NCI-H2107 (cell line): ENCODE results near the gene BAZ1A.
"Not testable (repeated sequence)": the region's sequence is repeated elsewhere in the genome, so short reads cannot be mapped to it uniquely, and the experiment has no call there.

ENCODE experiments used
- DNase-seq: peaks from one replicate; lab custom pipeline; 2025; lab: John Stamatoyannopoulos, UW

The BAZ1A gene

DNA sequence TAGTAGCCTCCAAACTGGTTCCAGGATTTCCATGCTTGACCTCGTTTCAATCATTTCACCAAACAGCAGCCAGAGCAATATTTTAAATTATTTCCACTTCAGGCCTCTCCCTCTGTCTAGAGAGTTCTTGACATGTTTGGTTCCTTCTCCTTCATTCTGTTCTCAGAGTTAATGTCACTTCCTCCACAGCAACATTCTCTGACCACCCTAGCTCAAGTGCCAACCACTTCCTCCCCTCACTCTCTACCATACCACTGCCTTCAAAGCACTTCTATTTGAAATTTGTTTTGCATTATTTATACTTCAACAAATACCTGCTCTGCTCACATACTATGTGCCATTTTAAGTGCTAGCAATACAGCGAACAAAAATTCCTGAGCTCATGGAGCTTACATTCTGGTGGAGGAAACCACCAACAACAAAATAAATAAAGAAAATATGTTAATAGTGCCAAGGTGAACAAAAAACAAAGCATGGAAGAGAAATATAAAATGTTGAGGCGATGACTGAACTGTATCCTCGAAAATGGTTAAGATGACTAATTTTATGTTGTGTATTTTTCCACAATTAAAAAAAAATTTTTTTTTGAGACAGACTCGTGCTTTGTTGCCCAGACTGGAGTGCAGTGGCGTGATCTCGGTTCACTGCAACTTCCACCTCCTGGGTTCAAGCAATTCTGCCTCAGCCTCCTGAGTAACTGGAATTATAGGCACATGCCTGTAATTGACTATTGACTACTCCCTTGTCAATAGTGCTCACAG, 17.3 kb downstream of the BAZ1A start:
- DNase-seq = no peak

DNA sequence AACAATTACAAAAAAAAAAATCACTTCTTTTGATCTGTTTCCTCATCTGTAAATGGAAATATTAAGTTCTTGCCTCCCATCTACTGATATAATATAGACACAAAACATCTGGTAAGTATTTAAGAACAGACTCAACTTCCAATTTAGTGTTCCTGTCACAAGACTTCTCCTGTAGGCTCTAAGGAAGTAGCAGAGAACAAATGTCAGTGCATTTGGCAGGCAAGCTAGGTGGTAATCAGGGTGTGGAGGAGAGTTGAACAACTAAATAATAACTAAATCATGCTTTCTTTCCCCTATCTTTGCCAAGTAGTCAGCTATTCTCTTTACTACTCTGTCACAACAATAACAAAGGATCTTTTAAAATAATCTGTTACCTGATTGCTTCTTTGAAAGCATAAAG, 22.1 kb downstream of the BAZ1A start:
- no peak for DNase-seq

DNA sequence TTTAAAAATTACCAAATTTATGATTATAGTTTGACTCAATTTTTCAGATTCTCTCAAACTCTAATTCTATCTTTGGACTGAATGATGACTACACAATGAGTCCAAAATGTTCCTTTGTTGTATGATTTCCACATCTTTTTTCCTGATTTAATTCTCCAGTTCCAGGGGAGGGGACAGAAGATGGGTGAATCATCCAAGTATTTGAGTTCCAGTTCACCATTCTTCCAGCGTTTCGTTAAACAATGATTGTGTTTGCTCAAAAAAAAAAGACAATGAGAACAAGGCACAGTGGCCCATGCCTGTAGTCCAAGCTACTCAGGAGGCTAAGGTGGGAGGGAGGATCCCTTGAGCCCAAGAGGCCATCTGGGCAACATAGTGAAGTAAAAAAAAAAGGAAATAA, 23.8 kb downstream of the BAZ1A start:
- no peak for DNase-seq

DNA sequence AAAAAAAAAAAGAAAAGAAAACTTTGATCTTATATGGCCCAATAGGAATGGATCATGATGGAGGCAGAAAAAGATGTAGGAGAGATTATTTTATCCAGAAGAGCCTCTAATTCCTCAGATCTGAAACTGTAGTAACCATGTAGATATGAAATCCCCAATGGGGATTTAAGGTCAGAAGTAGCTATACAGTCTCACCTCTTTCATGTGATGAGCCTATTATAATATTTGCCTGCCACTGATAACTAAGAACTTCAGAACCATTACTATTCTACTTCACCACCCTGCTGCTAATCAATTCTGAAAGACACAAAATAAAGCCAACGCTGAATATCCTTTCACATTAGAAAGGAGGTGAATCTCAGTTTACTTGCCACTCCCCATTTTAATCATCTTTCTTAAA, 29.3 kb downstream of the BAZ1A start:
- DNase-seq = no peak

DNA sequence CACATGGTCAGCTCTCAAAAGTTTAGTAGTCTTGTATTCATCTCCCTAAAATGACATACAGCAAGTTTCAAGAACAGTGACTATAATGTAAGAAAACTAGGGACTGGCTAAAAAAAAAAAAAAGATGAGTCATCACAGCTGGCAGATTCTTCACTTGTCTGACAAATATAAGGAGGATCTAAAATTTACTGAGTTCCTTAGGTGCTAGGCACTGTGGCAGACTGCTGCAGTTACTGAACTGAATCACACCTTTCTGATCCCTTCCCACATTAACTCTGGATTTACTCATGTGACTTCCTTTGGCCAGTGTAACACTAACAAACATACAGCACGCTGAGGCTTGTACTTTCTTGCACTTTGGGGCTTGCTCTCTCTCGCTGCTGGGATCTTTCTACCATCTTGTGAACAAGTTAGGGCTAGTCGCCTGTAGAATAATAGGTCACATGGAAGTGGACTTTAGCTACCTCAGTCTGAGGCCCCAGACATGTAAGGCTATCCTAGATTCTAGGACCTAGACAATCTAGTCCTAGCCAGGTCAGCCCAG, 32.1 kb downstream of the BAZ1A start:
- no peak for DNase-seq

DNA sequence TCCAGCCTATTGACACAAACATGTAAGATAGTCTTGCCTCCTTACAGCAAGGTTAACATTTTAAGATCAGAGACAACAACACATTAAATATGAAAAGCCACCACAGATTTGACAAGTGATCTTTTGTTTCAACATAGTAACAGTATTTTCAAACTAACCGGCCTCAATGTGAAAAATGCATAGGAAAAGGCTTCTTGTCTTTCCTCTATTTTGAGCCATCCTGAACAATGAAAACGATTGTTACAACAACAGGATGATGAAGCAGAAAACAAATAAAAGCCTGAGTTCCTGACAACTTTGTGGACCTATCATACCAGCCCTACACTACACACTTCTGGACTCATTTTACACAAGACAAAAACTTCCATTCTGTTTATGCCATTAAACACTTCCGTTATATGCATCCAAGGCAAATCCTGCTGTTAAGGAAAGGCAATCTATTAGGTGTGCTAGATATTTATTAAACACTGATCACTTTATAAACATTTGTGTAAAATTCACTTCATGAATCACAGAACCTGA, 37.3 kb downstream of the BAZ1A start:
- DNase-seq = no peak

DNA sequence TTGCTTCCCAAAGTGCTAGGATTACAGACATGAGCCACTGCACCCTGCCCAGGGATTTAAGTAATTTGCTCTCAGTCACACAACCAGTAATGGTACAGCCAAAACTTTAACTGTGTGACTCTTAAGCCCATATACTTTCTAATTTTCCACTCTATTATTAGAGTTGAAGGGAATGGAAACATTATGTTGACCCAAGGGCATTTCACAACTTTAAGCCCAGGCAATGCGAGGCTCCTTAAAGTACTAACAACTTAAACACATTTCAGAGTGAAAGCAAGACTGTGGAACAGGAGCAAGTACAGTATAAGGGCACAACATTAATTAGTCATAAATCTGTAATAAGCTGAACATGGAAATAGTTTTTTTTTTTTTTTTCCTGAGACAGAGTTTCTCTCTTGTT, 39.8 kb downstream of the BAZ1A start:
- no peak for DNase-seq

DNA sequence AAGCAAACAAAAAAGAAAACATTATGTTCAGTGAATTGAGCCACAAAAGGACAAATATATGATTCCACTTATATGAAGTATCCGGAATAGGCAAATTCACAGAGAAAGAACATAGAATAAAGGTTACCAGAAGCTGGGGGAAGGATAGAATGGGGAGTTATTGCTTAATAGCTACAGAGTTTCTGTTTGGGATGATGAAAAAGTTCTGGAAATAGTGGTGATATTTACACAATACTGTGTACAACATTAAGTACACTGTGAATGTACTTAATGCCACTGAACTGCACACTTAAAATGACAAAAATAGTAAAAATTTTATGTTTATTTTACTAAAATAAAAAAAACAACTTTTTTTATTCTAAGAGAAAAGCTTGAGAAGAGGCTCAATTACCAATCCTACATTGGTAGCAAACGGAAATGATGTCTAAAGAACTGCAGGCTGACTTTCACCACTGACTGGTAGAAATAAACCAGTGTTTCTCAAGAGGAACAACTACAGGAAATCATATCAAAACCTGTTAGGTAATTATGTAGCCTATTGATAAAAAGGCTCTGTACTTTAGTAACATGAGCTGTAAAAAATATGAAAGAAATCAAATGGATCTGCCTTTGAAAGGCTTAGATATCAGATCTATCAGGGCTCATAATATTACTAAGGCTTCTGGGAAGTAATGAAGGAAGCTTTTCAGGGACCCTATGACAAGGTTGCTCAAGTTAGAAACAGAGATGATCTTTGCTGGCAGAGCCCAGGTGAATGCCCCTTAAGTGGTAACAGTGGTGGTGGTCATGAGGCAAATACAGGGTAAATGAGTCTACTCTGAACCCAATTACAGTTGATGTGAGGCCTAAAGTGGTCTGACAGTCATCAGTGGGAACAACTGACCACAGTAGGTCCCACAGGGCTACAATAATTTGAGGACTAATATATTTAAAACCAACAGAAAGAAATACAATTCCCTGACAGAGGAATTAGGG, 41.3 kb downstream of the BAZ1A start:
- DNase-seq = no peak

DNA sequence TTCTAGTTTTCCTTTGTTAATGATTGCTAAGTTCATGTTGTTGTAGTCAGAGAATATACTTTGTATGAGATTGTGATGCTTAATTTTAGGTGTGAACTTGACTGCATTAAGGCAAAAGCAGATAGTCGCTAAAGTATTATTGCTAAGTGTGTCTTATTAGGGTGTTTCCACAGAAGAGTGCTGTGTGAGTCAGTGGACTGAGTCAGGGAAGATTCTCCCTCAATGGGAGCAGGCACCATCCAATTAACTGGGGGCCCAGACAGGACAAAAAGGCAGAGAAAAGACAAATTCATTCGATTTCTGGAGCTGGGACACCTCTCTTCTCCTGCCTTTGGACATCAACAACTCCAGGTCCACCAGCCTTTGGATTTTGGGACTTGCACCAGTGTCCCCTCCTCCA, 48.5 kb downstream of the BAZ1A start:
- no peak for DNase-seq

DNA sequence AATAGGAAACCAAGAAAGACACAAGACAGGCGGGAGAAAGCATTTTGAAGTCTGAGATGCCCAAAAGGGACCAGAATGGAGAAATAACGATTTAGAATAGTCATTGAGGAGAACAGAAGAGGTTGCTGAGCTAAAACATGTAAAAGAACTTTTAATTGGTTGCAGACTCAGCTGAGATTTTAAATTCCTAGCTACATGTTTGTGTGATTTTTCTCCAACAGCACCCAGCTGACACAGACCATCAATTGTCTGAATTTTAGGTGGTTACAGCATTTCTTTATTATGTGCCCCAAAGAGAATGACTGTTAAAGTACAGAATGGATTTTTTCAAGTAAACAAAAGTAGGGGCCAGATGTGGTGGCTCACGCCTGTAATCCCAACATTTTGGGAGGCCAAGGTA, 50.3 kb downstream of the BAZ1A start:
- DNase-seq = no peak

DNA sequence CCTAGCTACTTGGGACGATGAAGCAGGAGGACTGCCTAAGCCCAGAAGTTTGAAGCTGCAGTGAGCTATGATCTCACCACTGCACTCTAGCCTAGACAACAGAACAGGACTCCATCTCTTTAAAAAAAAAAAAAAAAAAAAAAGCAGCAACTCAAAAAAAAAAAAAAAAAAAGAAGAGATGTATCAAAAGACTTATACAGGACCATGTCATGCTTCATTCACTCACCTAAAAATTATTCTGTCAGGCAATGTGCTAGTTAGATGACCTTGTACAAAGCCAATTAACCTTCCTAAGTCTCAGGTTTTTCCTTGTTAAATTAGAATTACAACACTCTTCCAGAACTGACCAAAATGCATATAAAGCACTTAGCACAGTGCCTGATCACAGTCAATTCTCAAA, 50.9 kb downstream of the BAZ1A start:
- DNase-seq = no peak

DNA sequence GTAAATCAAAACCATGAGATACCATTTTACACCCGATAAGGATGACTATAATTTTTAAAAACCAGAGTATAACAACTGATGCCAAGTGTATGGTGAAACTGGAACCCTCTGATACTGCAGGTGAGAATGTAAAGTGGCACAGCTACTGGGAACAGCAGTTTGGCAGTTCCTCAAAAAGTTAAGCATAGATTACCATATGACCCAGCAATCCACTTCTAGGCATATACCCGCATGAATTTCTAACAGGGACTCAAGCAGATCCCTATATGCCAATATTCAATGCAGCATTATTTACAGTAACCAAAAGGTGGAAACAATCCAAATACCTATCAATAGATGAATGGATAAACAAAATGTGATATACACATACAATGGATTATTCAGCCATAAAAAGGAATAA, 57.4 kb downstream of the BAZ1A start:
- peak; percentile 8 for DNase-seq

DNA sequence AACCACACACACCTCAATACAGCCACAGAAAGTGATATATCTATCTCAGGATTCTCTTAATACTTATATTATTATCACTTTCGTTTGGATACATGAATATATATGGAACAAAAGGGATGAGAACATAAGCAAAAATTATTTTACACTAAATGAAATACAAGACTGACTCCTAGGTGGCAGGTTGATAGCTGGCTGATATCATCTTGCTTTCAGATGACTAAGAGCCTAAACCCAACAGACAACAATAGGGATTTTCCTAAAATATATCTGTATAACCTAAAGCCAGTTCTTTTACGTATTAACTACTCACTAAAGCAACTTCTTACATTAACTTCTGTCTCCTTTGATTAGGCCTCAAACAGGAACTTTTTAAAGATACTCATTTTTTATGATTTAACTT, 65.1 kb downstream of the BAZ1A start:
- no peak for DNase-seq

DNA sequence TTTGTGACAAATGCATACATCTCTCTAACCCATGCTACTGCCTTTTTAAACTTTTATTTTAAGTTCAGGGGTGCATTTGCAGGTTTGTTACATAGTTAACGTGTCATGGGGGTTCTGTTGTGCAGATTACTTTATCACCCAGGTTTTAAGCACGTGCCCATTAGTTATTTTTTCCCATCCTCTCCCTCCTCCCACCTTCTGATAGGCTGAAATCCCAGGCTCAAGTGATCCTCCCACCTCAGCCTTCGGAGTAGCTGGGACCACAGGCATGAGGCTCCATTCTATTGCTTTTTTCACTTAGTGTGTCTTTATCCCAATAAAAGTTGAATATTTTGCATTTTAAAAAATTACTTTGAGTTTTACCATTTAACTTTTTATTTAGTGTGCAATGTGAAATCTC, 68.9 kb downstream of the BAZ1A start:
- DNase-seq = no peak

DNA sequence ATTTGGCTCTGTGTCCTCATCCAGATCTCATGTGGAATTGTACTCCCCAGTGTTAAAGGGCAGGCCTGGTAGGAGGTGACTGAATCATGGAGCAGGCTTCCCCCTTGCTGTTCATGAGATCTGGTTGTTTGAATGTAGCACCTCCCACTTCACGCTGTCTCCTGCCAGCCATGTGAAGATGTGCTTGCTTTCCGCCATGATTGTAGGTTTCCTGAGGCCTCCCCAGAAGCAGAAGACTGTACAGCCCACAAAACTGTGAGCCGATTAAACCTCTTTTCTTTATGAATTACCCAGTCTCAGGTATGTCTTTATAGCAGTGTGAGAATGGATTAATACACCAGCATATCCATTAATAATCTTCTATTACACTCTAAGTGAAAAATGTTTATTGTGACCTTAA, 70.2 kb downstream of the BAZ1A start:
- DNase-seq = no peak

DNA sequence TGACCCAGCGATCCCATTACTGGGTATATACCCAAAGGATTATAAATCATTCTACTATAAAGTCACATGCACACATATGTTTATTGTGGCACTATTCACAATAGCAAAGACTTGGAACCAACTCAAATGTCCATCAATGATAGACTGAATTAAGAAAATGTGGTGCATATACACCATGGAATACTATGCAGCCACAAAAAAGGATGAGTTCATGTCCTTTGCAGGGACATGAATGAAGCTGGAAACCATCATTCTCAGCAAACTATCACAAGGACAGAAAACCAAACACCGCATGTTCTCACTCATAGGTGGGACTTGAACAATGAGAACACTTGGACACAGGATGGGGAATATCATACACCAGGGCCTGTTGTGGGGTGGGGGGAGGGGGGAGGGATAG, 76.3 kb downstream of the BAZ1A start:
- not testable (repeated sequence) for DNase-seq

DNA sequence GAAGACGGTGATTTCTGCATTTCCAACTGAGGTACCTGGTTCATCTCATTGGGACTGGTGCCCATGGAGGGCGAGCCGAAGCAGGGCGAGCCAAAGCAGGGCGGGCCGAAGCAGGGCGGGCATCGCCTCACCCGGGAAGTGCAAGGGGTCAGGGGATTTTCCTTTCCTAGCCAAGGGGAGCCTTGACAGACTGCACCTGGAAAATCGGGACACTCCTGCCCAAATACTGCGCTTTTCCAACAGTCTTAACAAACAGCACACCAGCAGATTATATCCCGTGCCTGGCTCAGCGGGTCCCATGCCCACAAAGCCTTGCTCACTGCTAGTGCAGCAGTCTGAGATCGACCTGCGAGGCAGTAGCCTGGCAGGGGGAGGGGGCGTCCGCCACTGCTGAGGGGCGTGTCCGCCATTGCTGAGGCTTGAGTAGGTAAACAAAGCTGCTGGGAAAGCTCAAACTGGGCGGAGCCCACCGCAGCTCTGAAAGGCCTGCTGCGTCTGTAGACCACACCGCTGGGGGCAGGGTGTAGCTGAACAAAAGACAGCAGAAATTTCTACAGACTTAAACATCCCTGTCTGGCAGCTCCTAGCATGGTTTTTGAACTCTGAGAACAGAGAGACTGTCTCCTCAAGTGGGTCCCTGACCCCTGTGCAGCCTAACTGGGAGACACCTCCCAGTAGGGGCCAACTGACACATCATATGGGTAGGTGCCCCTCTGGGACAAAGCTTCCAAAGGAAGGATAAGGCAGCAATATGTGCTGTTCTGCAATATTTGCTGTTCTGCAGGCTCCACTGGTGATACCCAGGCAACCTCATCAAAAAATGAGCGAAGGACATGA, 77.2 kb downstream of the BAZ1A start:
- DNase-seq = no peak

DNA sequence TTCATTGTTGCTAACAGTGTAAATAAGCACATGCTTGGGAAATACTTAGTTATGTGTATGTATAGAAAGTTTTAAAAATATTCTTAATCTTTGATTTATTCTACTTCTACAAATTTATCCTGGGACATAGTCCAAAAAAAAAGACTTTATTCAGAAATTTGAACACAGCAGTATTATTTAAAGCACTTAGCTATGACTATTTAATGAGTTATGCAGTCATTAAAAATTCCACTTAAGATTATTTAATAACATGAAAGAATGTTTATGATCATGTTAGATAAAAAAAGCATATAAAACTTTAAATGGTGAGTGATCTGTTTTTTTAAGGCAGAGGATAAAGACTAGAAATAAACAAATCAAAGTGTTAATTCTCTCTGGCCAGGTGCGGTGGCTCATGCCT, 78.3 kb downstream of the BAZ1A start:
- DNase-seq = no peak

DNA sequence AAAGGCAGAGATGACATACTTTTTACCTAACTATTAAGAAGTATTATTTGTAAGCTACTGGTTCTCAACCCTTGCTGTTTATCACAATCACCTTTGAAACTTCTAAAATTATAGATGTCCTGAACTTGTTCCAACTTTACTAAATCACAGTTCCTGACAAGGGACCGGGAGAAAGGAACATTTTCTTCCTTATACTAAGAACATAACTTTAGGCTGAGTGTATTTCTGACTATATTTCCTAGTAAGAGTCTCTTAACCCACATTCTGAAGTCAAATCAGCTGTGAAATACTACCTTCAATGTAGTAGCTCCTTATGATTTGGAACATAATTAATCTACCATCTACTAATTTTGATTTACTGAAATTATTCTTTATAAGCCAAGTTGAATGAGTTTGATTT, 80.2 kb downstream of the BAZ1A start:
- DNase-seq = no peak

DNA sequence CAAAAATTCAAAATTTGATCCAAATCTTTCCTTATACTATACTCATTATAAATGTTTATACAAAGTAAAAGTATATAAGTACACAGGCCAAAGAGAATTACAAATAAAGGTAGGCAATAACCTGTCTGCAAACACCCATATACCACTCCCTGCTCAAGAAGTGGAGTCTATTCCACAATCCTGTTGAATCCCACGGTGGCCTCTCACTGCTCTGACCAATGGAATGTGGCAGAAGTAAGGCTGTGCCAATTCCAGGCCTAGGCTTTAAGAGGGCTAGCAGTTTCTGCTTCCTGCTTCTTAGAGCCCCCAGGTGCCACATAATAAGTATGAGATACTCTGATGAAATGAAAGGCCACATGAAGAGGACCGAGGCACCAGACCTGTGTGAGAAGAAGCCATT, 80.9 kb downstream of the BAZ1A start:
- no peak for DNase-seq

DNA sequence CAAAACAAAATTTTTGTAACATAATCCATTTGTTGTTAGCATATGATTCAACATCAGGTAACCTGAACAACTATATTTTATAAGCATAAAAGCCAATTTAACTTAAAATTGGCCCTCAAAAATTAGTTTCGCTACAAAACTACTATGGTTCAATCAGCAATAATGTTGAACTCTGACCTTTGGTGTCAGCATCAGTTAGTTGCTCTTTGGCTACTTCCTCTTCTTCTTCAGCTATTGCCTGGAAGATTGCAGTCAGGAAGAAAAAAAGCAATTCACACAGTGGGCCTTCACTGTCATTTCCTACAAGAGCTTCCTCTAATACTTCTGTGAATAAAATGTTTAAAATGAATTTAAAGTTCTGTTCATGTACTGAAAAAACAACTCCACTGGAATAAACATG, 82.6 kb downstream of the BAZ1A start:
- no peak for DNase-seq
